ENCODE data around the gene C1orf50.
"Not testable (repeated sequence)": the region's sequence is repeated elsewhere in the genome, so short reads cannot be mapped to it uniquely, and the experiment has no call there.

The C1orf50 gene

DNA sequence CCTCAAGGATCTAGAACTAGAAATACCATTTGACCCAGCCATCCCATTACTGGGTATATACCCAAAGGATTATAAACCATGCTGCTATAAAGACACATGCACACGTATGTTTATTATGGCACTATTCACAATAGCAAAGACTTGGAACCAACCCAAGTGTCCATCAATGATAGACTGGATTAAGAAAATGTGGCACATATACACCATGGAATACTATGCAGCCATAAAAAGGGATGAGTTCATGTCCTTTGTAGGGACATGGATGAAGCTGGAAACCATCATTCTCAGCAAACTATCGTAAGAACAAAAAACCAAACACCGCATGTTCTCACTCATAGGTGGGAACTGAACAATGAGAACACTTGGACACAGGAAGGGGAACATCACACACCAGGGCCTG is 47.8 kb downstream of the C1orf50 start:
- not testable (repeated sequence) for H3K9me3 ChIP-seq (ENCODE audit: control insufficient read depth in 1 of 2, low read length in 2 of 2); H3K36me3 ChIP-seq (ENCODE audit: control insufficient read depth in 1 of 2, insufficient read depth in 2 of 2, low read length in 2 of 2); H3K27ac ChIP-seq (ENCODE audit: low read length); H3K4me3 ChIP-seq (ENCODE audit: low read depth in 1 of 2, low read length in 2 of 2); H3K27me3 ChIP-seq (ENCODE audit: low read depth, low read length)
- peaks cover 11 to 14% of the 10 kb centered on the region in 2 donors for H3K4me1 ChIP-seq (ENCODE audit: control insufficient read depth in 1 of 2, insufficient read depth in 2 of 2, low read length in 2 of 2)

- Histone ChIP-seq H3K27ac (ENCODE audit: low read length) (peak overlapping the region; percentile 84), H3K4me3 (ENCODE audit: low read depth in 1 of 2, low read length in 2 of 2) (peak overlapping the region; percentile 88 to 90), H3K9me3 (ENCODE audit: control insufficient read depth in 1 of 2, low read length in 2 of 2) (no peaks in the 10 kb centered on the region), H3K4me1 (ENCODE audit: control insufficient read depth in 1 of 2, insufficient read depth in 2 of 2, low read length in 2 of 2) (peaks cover 11 to 14% of the 10 kb centered on the region in 2 donors), H3K27me3 (ENCODE audit: low read depth, low read length) (no peaks in the 10 kb centered on the region), H3K36me3 (ENCODE audit: control insufficient read depth in 1 of 2, insufficient read depth in 2 of 2, low read length in 2 of 2) (no peaks in the 10 kb centered on the region)
These were observed 49.0 kb downstream of the C1orf50 start for GRCh38 chr1:42815941-42816584.

DNA sequence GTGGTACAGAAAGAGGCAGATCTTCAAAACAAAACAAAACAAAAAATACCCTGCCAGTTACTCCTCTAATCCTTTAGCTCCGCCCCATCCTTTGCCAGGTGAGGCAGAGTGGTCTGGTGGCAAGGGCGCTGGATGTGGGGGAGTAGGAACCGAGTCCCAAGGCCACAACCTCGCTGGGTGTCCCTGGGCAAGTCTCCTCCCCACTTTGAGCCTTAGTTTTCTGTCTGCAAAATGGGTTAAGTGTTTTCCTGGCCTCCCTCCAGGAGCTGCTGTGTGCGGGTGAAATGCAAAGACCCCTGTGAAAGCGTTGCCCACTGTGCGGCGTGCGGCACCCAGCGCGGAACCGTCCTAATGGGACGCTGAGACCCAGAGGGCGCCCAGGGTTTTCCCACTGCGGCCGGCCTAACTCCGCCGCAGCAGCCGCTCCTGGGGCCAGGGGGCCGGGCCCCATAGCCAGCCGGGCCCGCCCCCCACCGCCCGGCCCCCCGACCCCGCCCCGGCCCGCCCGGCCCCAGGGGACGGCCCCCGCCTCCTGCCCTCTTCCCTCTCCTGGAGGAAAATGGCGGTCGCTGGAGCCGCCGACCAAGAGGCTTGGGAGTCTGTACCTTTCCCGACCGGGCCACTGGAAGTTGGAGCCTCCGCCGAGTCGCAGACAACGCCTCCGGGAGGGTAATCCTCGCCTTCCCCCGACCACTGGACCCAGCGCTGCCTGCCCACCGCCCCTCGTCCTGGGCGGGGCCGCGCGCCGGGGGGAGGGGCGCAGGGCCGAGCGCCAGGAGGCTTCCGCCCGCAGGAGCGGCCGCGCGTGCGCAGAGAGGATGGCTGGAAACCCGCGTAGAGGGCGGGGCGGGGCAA is 49.8 kb downstream of the C1orf50 start, which contains the start of the genes ERMAP and SVBP:
Gene ERMAP, plus strand, starts transcription at position 538 of the 855 bp plus-strand sequence. CDS start 13,327 bp downstream, outside the sequence.
Gene SVBP, minus strand, starts transcription at position 813 of the 855 bp plus-strand sequence. CDS start 853 bp downstream, outside the sequence.
- Histone ChIP-seq H3K4me1 (ENCODE audit: control insufficient read depth in 1 of 2, insufficient read depth in 2 of 2, low read length in 2 of 2) (peaks cover 11 to 14% of the 10 kb centered on the region in 2 donors), H3K27me3 (ENCODE audit: low read depth, low read length) (no peaks in the 10 kb centered on the region), H3K4me3 (ENCODE audit: low read depth in 1 of 2, low read length in 2 of 2) (peak within 1 kb of the TSS; percentile 88 to 90), H3K36me3 (ENCODE audit: control insufficient read depth in 1 of 2, insufficient read depth in 2 of 2, low read length in 2 of 2) (no peaks in the 10 kb centered on the region), H3K27ac (ENCODE audit: low read length) (peak within 1 kb of the TSS; percentile 84), H3K9me3 (ENCODE audit: control insufficient read depth in 1 of 2, low read length in 2 of 2) (no peaks in the 10 kb centered on the region)

DNA sequence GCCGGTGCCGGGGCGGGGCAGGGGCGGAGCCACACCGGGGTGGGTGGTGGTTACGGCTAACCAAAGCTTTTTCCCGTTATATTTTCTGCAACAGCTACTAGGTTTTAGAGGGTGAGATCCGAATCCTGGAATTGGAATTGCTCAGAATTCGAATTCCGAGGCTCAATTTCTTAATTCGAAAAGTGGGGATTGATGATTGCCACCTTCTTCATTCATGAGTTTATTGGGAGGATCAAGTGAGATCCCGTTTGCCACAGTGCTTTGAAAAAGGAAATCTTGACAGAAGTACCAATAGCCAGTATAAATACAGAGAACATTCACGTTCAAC is 50.4 kb downstream of the C1orf50 start:
- peaks cover 11 to 14% of the 10 kb centered on the region in 2 donors for H3K4me1 ChIP-seq (ENCODE audit: control insufficient read depth in 1 of 2, insufficient read depth in 2 of 2, low read length in 2 of 2)
- no peaks in the 10 kb centered on the region for H3K36me3 ChIP-seq (ENCODE audit: control insufficient read depth in 1 of 2, insufficient read depth in 2 of 2, low read length in 2 of 2)
- peak overlapping the region; percentile 56 for H3K27ac ChIP-seq (ENCODE audit: low read length)
- H3K9me3 ChIP-seq (ENCODE audit: control insufficient read depth in 1 of 2, low read length in 2 of 2): no peaks in the 10 kb centered on the region
- no peaks in the 10 kb centered on the region for H3K27me3 ChIP-seq (ENCODE audit: low read depth, low read length)
- peak overlapping the region; percentile 59 to 88 for H3K4me3 ChIP-seq (ENCODE audit: low read depth in 1 of 2, low read length in 2 of 2)

- no peaks in the 10 kb centered on the region for H3K36me3 ChIP-seq (ENCODE audit: control insufficient read depth in 1 of 2, insufficient read depth in 2 of 2, low read length in 2 of 2)
- H3K4me1 ChIP-seq (ENCODE audit: control insufficient read depth in 1 of 2, insufficient read depth in 2 of 2, low read length in 2 of 2): peaks cover 11 to 15% of the 10 kb centered on the region in 2 donors
- peak overlapping the region; percentile 59 to 88 for H3K4me3 ChIP-seq (ENCODE audit: low read depth in 1 of 2, low read length in 2 of 2)
- no peaks in the 10 kb centered on the region for H3K27me3 ChIP-seq (ENCODE audit: low read depth, low read length)
- H3K9me3 ChIP-seq (ENCODE audit: control insufficient read depth in 1 of 2, low read length in 2 of 2): no peaks in the 10 kb centered on the region
- no peak overlapping the region for H3K27ac ChIP-seq (ENCODE audit: low read length)
These were observed 50.9 kb downstream of the C1orf50 start for GRCh38 chr1:42817976-42818375.

- Histone ChIP-seq H3K9me3 (ENCODE audit: control insufficient read depth in 1 of 2, low read length in 2 of 2) (no peaks in the 10 kb centered on the region), H3K36me3 (ENCODE audit: control insufficient read depth in 1 of 2, insufficient read depth in 2 of 2, low read length in 2 of 2) (no peaks in the 10 kb centered on the region), H3K4me1 (ENCODE audit: control insufficient read depth in 1 of 2, insufficient read depth in 2 of 2, low read length in 2 of 2) (peaks cover 10 to 19% of the 10 kb centered on the region in 2 donors), H3K27ac (ENCODE audit: low read length) (no peak overlapping the region), H3K27me3 (ENCODE audit: low read depth, low read length) (no peaks in the 10 kb centered on the region), H3K4me3 (ENCODE audit: low read depth in 1 of 2, low read length in 2 of 2) (no peak overlapping the region)
These were observed 53.8 kb downstream of the C1orf50 start for GRCh38 chr1:42820813-42821212.

- H3K9me3 ChIP-seq (ENCODE audit: control insufficient read depth in 1 of 2, low read length in 2 of 2): no peaks in the 10 kb centered on the region
- H3K36me3 ChIP-seq (ENCODE audit: control insufficient read depth in 1 of 2, insufficient read depth in 2 of 2, low read length in 2 of 2): no peaks in the 10 kb centered on the region
- H3K4me1 ChIP-seq (ENCODE audit: control insufficient read depth in 1 of 2, insufficient read depth in 2 of 2, low read length in 2 of 2): peaks cover 6 to 11% of the 10 kb centered on the region in 2 donors
- no peaks in the 10 kb centered on the region for H3K27me3 ChIP-seq (ENCODE audit: low read depth, low read length)
- H3K27ac ChIP-seq (ENCODE audit: low read length): no peak overlapping the region
- no peak overlapping the region for H3K4me3 ChIP-seq (ENCODE audit: low read depth in 1 of 2, low read length in 2 of 2)
These were observed 54.6 kb downstream of the C1orf50 start for GRCh38 chr1:42821690-42822089.

DNA sequence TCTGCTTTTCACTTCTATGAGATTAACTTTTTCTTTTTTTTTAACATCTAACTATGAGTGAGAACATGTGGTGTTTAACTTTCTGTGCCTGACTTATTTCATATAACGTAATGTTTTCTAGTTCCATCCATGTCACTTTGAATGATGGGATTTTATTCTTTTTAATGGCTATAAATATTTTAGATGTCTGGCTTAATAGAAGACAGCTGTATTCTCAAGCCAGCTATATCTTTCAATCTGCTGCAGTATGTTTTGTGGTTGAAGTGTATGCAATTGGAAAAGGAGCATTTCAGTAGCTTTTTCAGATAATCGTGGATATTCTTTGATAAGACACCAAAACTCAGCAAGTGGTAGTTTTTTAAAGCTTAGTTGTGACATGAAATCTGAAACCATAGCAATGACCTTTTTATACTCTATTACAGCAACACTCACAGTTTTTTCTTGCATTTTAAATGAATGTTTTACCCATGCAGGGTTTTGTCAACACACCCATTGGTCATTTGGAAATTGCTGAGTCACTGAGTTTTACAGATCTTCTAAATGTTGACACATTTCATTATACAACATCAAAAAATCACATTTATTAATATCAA is 55.8 kb downstream of the C1orf50 start:
- Histone ChIP-seq H3K9me3 (ENCODE audit: control insufficient read depth in 1 of 2, low read length in 2 of 2) (no peaks in the 10 kb centered on the region), H3K36me3 (ENCODE audit: control insufficient read depth in 1 of 2, insufficient read depth in 2 of 2, low read length in 2 of 2) (peaks cover 0 to under 1% of the 10 kb centered on the region in 2 donors), H3K4me1 (ENCODE audit: control insufficient read depth in 1 of 2, insufficient read depth in 2 of 2, low read length in 2 of 2) (peaks cover 2 to 8% of the 10 kb centered on the region in 2 donors), H3K27ac (ENCODE audit: low read length) (no peak overlapping the region), H3K27me3 (ENCODE audit: low read depth, low read length) (no peaks in the 10 kb centered on the region), H3K4me3 (ENCODE audit: low read depth in 1 of 2, low read length in 2 of 2) (no peak overlapping the region)

DNA sequence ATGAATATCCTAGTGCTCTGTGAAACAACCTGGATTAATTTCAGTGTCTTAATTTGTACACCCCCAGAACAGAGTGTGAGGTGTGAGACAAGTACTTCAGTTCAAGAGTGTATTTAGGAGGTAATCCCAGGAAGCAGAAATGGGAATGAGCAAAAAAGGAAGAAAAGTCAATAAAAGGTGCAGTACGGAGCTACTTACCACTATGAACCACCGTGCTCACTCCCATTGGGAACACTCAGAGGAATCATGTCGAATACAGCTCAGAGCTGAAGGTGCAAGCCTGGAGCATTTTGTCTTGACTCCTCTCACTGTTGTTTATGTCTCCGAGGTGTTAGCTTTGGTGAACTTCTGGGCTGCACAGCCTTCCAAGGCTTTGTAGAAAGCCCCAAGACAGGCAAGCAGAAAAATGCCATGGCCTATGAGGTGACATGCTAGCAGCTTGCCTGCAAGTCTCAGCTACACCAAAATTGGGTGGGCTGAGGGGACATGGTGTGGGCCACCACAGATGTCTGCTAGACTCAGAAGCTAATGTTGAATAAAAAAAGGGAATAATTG is 57.5 kb downstream of the C1orf50 start:
- no peak overlapping the region for H3K27ac ChIP-seq (ENCODE audit: low read length)
- H3K4me1 ChIP-seq (ENCODE audit: control insufficient read depth in 1 of 2, insufficient read depth in 2 of 2, low read length in 2 of 2): peaks cover 0 to 5% of the 10 kb centered on the region in 2 donors
- H3K36me3 ChIP-seq (ENCODE audit: control insufficient read depth in 1 of 2, insufficient read depth in 2 of 2, low read length in 2 of 2): peaks cover 0 to 4% of the 10 kb centered on the region in 2 donors
- H3K9me3 ChIP-seq (ENCODE audit: control insufficient read depth in 1 of 2, low read length in 2 of 2): no peaks in the 10 kb centered on the region
- H3K27me3 ChIP-seq (ENCODE audit: low read depth, low read length): no peaks in the 10 kb centered on the region
- no peak overlapping the region for H3K4me3 ChIP-seq (ENCODE audit: low read depth in 1 of 2, low read length in 2 of 2)

DNA sequence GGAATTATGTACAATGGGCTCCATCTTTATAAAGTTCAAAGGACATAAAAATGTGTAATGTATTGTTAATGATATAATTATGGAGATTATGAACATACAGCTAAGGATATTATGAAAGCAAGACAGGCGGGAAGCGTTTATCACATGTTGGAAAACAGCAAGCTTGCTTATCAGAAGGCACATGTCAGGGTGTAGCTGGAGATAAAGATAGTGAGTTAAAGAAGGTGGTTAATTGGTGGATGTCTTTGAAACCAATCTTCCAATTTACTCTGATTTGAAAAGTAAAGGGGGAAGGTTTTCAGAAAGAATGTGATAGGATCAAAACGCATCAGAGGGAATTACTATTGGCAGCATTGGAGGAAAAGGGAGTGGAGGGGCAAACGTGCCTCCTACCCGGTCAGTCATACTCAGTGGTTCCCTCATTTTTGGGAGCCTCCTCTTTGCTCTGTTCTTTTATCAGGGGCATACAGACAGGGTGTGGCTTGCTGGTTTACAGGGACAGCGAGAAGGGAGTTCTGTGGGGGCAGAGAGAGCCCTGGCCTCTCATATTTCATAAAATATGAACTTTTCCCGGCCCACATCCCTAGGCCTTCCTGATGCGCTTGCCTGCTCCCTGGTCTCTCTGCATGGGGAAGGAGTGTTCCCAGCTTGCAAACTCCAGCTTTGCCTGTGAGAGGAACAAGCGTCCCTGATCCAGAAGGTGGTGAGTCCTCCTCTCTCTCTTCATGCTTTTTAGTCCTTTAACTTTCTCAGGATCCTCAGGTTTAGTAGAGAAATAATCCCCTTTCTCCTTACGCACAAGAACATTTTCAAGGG is 58.2 kb downstream of the C1orf50 start:
- peaks cover 0 to 5% of the 10 kb centered on the region in 2 donors for H3K4me1 ChIP-seq (ENCODE audit: control insufficient read depth in 1 of 2, insufficient read depth in 2 of 2, low read length in 2 of 2)
- no peaks in the 10 kb centered on the region for H3K27me3 ChIP-seq (ENCODE audit: low read depth, low read length)
- no peak overlapping the region for H3K27ac ChIP-seq (ENCODE audit: low read length)
- peaks cover 3 to 7% of the 10 kb centered on the region in 2 donors for H3K36me3 ChIP-seq (ENCODE audit: control insufficient read depth in 1 of 2, insufficient read depth in 2 of 2, low read length in 2 of 2)
- H3K4me3 ChIP-seq (ENCODE audit: low read depth in 1 of 2, low read length in 2 of 2): no peak overlapping the region
- no peaks in the 10 kb centered on the region for H3K9me3 ChIP-seq (ENCODE audit: control insufficient read depth in 1 of 2, low read length in 2 of 2)

Data from muscle layer of duodenum (tissue), 2 donors.